DMS 273 (cell line): ENCODE data around the gene FLNB.

ENCODE experiments used
- DNase-seq: peaks from one replicate; lab custom pipeline; 2025; ENCODE audit not compliant: unreplicated experiment; lab: John Stamatoyannopoulos, UW

FLNB gene

GRCh38 chr3:58008141-58009025, at the start of gene FLNB:
TSS of gene FLNB (plus strand) at chr3:58008422. CDS start at chr3:58008565, 143 bp downstream.
- peak; percentile 83 for DNase-seq

GRCh38 chr3:57958642-57959422, 49.4 kb upstream of the FLNB start:
- DNase-seq, result no peak

- no peak for DNase-seq
These were observed 48.6 kb upstream of the FLNB start for GRCh38 chr3:57959423-57960173.

GRCh38 chr3:57960174-57960505, 48.1 kb upstream of the FLNB start:
- no peak for DNase-seq

- DNase-seq, result no peak
These were observed 46.9 kb upstream of the FLNB start for GRCh38 chr3:57961177-57961827.

- peak; percentile 49 for DNase-seq
These were observed 46.3 kb upstream of the FLNB start for GRCh38 chr3:57961828-57962447.

- DNase-seq, result no peak
These were observed 45.8 kb upstream of the FLNB start for GRCh38 chr3:57962448-57962834.

- DNase-seq, result no peak
These were observed 44.3 kb upstream of the FLNB start for GRCh38 chr3:57963811-57964346.

- DNase-seq, result no peak
These were observed 41.4 kb upstream of the FLNB start for GRCh38 chr3:57966829-57967228.

GRCh38 chr3:57967590-57967989, 40.6 kb upstream of the FLNB start:
- DNase-seq, result no peak

- no peak for DNase-seq
These were observed 39.7 kb upstream of the FLNB start for GRCh38 chr3:57968501-57968900.

- no peak for DNase-seq
These were observed 36.2 kb upstream of the FLNB start for GRCh38 chr3:57971975-57972374.

GRCh38 chr3:57972531-57973111, 35.6 kb upstream of the FLNB start:
- DNase-seq, result no peak

- no peak for DNase-seq
These were observed 34.3 kb upstream of the FLNB start for GRCh38 chr3:57973715-57974477.

- DNase-seq, result no peak
These were observed 33.3 kb upstream of the FLNB start for GRCh38 chr3:57974796-57975388.

GRCh38 chr3:57977818-57978235, 30.4 kb upstream of the FLNB start:
- DNase-seq, result no peak

GRCh38 chr3:57978316-57978715, 29.9 kb upstream of the FLNB start:
- DNase-seq, result no peak

- no peak for DNase-seq
These were observed 27.8 kb upstream of the FLNB start for GRCh38 chr3:57980416-57980815.
